ENCODE measurements around the gene LYPLAL1. TPM values are rescaled to one million over a fixed set of nuclear protein-coding genes. Genes with fewer than 3 reads are reported as not detected.

LYPLAL1 gene
- total and polyA plus RNA-seq, 9 of the 15 experiments (the other 6 are each of a cell fraction or from before 2014, with no cell fraction given): 14.9 to 179 (median 46.3) TPM

GRCh38 chr1:219147571-219148019 lies 26.1 kb upstream of the LYPLAL1 start (continued):
- TF ChIP-seq MXI1 (IDR thresholded peaks at IDR 0.05; ENCODE audit: low read depth, low read length) (0 out of 2 replicates have a peak, but pooled peaks have one; percentile 43), ZNF561 (CRISPR knock-in tag; conservative IDR thresholded peaks at IDR 0.05) (no peak), ZNF696 (CRISPR knock-in tag; conservative IDR thresholded peaks at IDR 0.05) (no peak), EHMT2 (IDR thresholded peaks at IDR 0.05) (0 out of 2 replicates have a peak, but pooled peaks have one; percentile 28), CCNT2 (IDR thresholded peaks at IDR 0.05; ENCODE audit: borderline replicate concordance, extremely low read depth, insufficient read length, low read depth, low read length) (peak; percentile 44), SMARCC2 (IDR thresholded peaks at IDR 0.05; ENCODE audit: low read depth) (peak; percentile 46; the same call in 1 of the 2 replicates), MECOM (CRISPR knock-in tag; IDR thresholded peaks at IDR 0.05) (no peak), ZNF655 (CRISPR knock-in tag; IDR thresholded peaks at IDR 0.05) (no peak), MTA2 (IDR thresholded peaks at IDR 0.05; ENCODE audit: low read depth) (peak; percentile 71), MTA3 (IDR thresholded peaks at IDR 0.05; ENCODE audit: borderline replicate concordance) (0 out of 2 replicates have a peak, but pooled peaks have one; percentile 61), BRD9 (IDR thresholded peaks at IDR 0.05; ENCODE audit: low read depth, partially characterized antibody) (peak; percentile 57), RBM22 (IDR thresholded peaks at IDR 0.05; ENCODE audit: low read depth, low read length, poor library complexity, severe bottlenecking) (no peak), CREB3 (tag; conservative IDR thresholded peaks at IDR 0.05; ENCODE audit: low read depth) (0 out of 2 replicates have a peak, but pooled peaks have one; percentile 44), CBFA2T2 (conservative IDR thresholded peaks at IDR 0.05) (peak; percentile 73), HINFP (tag; conservative IDR thresholded peaks at IDR 0.05; ENCODE audit: low read depth) (peak; percentile 50; the same call in 1 of the 2 replicates), FOXK2 (conservative IDR thresholded peaks at IDR 0.05 in 1 of 2, IDR thresholded peaks at IDR 0.05 in 1 of 2; ENCODE audit: low read depth in 2 of 2) (peak; percentile 49 to 61; a peak in 2 of 4 replicates), ZNF41 (CRISPR knock-in tag; conservative IDR thresholded peaks at IDR 0.05) (no peak)
- TF ChIP-seq, protein P1, sequence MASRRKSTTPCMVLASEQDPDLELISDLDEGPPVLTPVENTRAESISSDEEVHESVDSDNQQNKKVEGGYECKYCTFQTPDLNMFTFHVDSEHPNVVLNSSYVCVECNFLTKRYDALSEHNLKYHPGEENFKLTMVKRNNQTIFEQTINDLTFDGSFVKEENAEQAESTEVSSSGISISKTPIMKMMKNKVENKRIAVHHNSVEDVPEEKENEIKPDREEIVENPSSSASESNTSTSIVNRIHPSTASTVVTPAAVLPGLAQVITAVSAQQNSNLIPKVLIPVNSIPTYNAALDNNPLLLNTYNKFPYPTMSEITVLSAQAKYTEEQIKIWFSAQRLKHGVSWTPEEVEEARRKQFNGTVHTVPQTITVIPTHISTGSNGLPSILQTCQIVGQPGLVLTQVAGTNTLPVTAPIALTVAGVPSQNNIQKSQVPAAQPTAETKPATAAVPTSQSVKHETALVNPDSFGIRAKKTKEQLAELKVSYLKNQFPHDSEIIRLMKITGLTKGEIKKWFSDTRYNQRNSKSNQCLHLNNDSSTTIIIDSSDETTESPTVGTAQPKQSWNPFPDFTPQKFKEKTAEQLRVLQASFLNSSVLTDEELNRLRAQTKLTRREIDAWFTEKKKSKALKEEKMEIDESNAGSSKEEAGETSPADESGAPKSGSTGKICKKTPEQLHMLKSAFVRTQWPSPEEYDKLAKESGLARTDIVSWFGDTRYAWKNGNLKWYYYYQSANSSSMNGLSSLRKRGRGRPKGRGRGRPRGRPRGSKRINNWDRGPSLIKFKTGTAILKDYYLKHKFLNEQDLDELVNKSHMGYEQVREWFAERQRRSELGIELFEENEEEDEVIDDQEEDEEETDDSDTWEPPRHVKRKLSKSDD (conservative IDR thresholded peaks at IDR 0.05; ENCODE audit: low read length): no peak
- TF ChIP-seq, protein P2, sequence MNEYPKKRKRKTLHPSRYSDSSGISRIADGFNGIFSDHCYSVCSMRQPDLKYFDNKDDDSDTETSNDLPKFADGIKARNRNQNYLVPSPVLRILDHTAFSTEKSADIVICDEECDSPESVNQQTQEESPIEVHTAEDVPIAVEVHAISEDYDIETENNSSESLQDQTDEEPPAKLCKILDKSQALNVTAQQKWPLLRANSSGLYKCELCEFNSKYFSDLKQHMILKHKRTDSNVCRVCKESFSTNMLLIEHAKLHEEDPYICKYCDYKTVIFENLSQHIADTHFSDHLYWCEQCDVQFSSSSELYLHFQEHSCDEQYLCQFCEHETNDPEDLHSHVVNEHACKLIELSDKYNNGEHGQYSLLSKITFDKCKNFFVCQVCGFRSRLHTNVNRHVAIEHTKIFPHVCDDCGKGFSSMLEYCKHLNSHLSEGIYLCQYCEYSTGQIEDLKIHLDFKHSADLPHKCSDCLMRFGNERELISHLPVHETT (CRISPR knock-in tag; conservative IDR thresholded peaks at IDR 0.05 in 1 of 2, IDR thresholded peaks at IDR 0.05 in 1 of 2): 0 out of 4 replicates have a peak, but pooled peaks of 1 of the 2 experiments have one; percentile 43
